ENCODE results near the gene FBXO3.

FBXO3 gene

DNA sequence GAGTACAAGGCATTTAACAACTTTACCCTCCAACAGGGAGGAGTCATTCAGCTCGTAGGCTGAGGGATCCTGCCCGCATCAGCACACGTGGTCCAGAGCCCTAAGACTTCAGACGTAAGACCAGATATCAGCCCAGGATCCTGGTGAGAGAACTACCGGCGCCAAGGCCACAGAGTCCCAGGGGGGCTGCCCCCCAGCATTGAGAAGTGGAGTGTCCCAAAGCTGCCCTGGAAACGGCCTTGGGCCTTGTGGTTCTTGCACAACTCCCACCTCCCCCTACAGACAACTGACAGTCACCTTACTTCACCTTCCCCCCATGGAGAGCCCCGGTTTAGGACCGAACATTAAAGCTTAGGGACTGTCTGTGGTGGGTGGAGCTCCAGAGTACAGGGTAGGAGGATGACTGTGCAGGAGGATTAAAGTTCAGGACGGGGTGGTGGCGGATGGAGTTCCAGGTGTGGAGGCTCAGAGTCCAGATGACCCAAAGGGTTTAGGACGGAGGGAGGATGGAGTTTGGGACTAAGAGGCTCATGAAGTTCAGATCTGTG, 74.7 kb downstream of the FBXO3 start:
- no peaks in the 10 kb centered on the region for H3K36me3 ChIP-seq (ENCODE audit: insufficient read depth, low read length)
- no peak overlapping the region for H3K9ac ChIP-seq (ENCODE audit: insufficient read length)
- DNase-seq (ENCODE audit: low read depth, low spot score): no peak
- H3K27ac ChIP-seq: no peak overlapping the region
- H3K4me3 ChIP-seq: no peak overlapping the region
- H3K9me3 ChIP-seq (ENCODE audit: low read depth, low read length): no peaks in the 10 kb centered on the region
- TF ChIP-seq EZH2 (IDR thresholded peaks at IDR 0.05): no peak
- TF ChIP-seq FOXP2 (optimal IDR thresholded peaks at IDR 0.05; ENCODE audit: control extremely low read depth, extremely low read length, insufficient read depth): no peak
- no peak for TF ChIP-seq POLR2AphosphoS5 (IDR thresholded peaks at IDR 0.05; ENCODE audit: borderline replicate concordance, low read depth, low read length)

DNA sequence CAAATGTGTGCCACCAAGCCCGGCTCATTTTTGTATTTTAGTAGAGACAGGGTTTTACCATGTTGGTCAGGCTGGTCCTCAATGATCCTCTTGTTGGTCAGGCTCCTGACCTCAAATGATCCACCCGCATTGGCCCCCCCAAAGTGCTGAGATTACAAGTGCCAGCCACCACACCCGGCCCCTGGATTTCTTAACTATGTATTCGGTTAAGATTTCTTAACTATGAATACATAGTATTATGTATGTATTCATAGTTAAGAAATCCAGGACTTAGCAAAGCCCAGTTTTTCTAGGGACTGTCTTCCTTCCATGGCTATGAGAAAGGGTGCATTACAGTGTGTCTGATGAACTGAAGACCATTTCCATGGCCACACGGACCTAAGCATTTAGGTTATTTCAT, 75.4 kb downstream of the FBXO3 start:
- no peak for DNase-seq (ENCODE audit: low read depth, low spot score)
- TF ChIP-seq FOXP2 (optimal IDR thresholded peaks at IDR 0.05; ENCODE audit: control extremely low read depth, extremely low read length, insufficient read depth) (no peak), POLR2AphosphoS5 (IDR thresholded peaks at IDR 0.05; ENCODE audit: borderline replicate concordance, low read depth, low read length) (no peak), EZH2 (IDR thresholded peaks at IDR 0.05) (no peak)
- Histone ChIP-seq H3K36me3 (ENCODE audit: insufficient read depth, low read length) (no peaks in the 10 kb centered on the region), H3K9ac (ENCODE audit: insufficient read length) (no peak overlapping the region), H3K27ac (no peak overlapping the region), H3K9me3 (ENCODE audit: low read depth, low read length) (no peaks in the 10 kb centered on the region), H3K4me3 (no peak overlapping the region)

DNA sequence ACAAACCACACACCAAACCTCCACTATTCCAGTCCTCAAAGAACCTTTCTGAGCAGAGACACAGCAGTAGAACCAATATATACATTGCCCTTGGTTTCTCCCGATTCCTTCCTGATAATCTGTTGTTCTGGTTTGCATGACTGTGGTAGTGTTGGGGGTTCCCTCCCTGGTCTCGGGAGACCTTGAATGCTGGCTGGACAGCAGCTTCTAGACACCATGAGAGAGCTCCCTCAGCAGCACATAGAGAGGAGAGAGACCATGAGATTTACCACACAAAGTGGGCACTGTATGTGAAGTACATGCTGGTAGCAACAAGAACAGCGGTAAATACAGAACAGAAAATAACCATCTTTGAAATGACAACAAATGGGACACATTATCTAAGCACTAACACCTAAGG, 76.3 kb downstream of the FBXO3 start:
- Histone ChIP-seq H3K36me3 (ENCODE audit: insufficient read depth, low read length) (no peaks in the 10 kb centered on the region), H3K4me3 (no peak overlapping the region), H3K27ac (no peak overlapping the region), H3K9me3 (ENCODE audit: low read depth, low read length) (no peaks in the 10 kb centered on the region), H3K9ac (ENCODE audit: insufficient read length) (no peak overlapping the region)
- DNase-seq (ENCODE audit: low read depth, low spot score): no peak
- TF ChIP-seq EZH2 (IDR thresholded peaks at IDR 0.05): no peak
- TF ChIP-seq POLR2AphosphoS5 (IDR thresholded peaks at IDR 0.05; ENCODE audit: borderline replicate concordance, low read depth, low read length): no peak
- TF ChIP-seq FOXP2 (optimal IDR thresholded peaks at IDR 0.05; ENCODE audit: control extremely low read depth, extremely low read length, insufficient read depth): no peak

- Histone ChIP-seq H3K27ac (no peak overlapping the region), H3K9me3 (ENCODE audit: low read depth, low read length) (no peaks in the 10 kb centered on the region), H3K4me3 (no peak overlapping the region), H3K9ac (ENCODE audit: insufficient read length) (no peak overlapping the region), H3K36me3 (ENCODE audit: insufficient read depth, low read length) (no peaks in the 10 kb centered on the region)
- DNase-seq (ENCODE audit: low read depth, low spot score): no peak
- TF ChIP-seq POLR2AphosphoS5 (IDR thresholded peaks at IDR 0.05; ENCODE audit: borderline replicate concordance, low read depth, low read length) (no peak), FOXP2 (optimal IDR thresholded peaks at IDR 0.05; ENCODE audit: control extremely low read depth, extremely low read length, insufficient read depth) (no peak), EZH2 (IDR thresholded peaks at IDR 0.05) (no peak)
Observed at GRCh38 chr11:33696931-33697638, 77.2 kb downstream of the FBXO3 start.

- H3K36me3 ChIP-seq (ENCODE audit: insufficient read depth, low read length): no peaks in the 10 kb centered on the region
- H3K9ac ChIP-seq (ENCODE audit: insufficient read length): no peak overlapping the region
- no peaks in the 10 kb centered on the region for H3K9me3 ChIP-seq (ENCODE audit: low read depth, low read length)
- DNase-seq (ENCODE audit: low read depth, low spot score): no peak
- TF ChIP-seq POLR2AphosphoS5 (IDR thresholded peaks at IDR 0.05; ENCODE audit: borderline replicate concordance, low read depth, low read length) (no peak), EZH2 (IDR thresholded peaks at IDR 0.05) (no peak), FOXP2 (optimal IDR thresholded peaks at IDR 0.05; ENCODE audit: control extremely low read depth, extremely low read length, insufficient read depth) (no peak)
- no peak overlapping the region for H3K27ac ChIP-seq
- H3K4me3 ChIP-seq: no peak overlapping the region
Observed at GRCh38 chr11:33696411-33696810, 77.9 kb downstream of the FBXO3 start.

DNA sequence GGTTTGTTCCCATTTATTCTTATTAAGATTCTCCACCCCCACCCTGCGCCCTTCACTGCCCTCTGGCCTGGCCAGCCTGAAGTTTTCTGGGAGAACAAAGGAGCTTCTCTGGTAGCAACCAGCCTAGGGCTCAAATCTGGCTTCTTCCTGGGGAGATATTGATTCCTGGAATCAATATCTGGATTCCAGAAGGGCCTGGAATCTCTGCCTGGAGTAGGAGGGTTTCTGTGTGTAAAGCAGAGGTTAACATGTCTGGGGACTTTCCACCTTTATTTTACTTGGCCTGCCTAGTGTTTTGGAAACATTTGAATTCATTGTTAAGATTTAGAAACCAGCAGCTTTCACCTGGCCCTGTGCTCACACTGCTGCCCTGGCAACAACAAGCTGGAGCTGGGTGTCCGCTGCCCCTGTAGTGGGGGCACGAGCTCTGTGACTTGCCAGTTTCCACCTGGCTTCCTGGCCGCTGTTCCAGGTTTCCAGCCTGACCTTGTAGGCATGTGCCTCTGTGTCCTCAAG, 79.2 kb downstream of the FBXO3 start:
- Histone ChIP-seq H3K4me3 (no peak overlapping the region; the same call in 1 of the 2 replicates), H3K9me3 (ENCODE audit: low read depth, low read length) (no peaks in the 10 kb centered on the region), H3K9ac (ENCODE audit: insufficient read length) (no peak overlapping the region), H3K36me3 (ENCODE audit: insufficient read depth, low read length) (no peaks in the 10 kb centered on the region), H3K27ac (no peak overlapping the region)
- no peak for DNase-seq (ENCODE audit: low read depth, low spot score)
- TF ChIP-seq EZH2 (IDR thresholded peaks at IDR 0.05): no peak
- no peak for TF ChIP-seq FOXP2 (optimal IDR thresholded peaks at IDR 0.05; ENCODE audit: control extremely low read depth, extremely low read length, insufficient read depth)
- no peak for TF ChIP-seq POLR2AphosphoS5 (IDR thresholded peaks at IDR 0.05; ENCODE audit: borderline replicate concordance, low read depth, low read length)

DNA sequence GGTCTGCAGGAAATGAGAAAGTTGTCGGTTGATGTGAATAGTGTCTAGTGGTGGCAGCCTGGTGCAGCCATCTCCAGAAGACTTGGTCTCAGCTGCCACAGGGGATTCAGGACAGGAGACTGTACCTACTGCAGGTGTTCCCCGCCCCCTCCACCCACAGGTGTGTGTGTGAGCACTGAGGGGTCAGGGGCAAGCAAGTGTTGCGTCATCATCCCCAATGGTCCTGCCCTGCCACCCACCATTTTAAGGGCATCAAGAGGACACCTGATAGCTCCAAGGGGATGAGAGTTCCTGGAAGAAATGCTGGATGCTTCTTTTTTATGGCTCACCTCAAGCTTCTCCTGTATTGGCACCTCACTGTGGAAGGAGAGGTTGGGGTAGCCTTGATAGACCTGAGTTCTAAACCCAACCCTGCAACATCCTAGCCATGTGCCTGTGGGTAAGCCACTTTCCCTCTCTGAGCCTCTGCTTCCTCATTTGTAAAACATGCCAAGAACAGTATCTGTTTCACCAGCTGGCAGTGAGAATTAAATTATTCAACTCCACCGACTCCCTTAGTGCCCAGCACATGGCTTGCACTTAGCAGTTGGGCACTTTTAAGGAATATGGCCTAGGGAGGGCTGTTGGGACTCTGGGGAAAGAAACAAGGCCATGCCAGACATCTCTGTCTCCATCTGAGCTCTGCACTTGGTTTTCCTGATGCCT, 79.8 kb downstream of the FBXO3 start:
- H3K4me3 ChIP-seq: no peak overlapping the region
- H3K9me3 ChIP-seq (ENCODE audit: low read depth, low read length): no peaks in the 10 kb centered on the region
- no peak overlapping the region for H3K27ac ChIP-seq
- no peak overlapping the region for H3K9ac ChIP-seq (ENCODE audit: insufficient read length)
- TF ChIP-seq POLR2AphosphoS5 (IDR thresholded peaks at IDR 0.05; ENCODE audit: borderline replicate concordance, low read depth, low read length) (no peak), FOXP2 (optimal IDR thresholded peaks at IDR 0.05; ENCODE audit: control extremely low read depth, extremely low read length, insufficient read depth) (no peak), EZH2 (IDR thresholded peaks at IDR 0.05) (no peak)
- no peaks in the 10 kb centered on the region for H3K36me3 ChIP-seq (ENCODE audit: insufficient read depth, low read length)
- DNase-seq (ENCODE audit: low read depth, low spot score): no peak

GRCh38 chr11:33692541-33692940, 81.8 kb downstream of the FBXO3 start:
- H3K36me3 ChIP-seq (ENCODE audit: insufficient read depth, low read length): no peaks in the 10 kb centered on the region
- no peak overlapping the region; the same call in 1 of the 2 replicates for H3K4me3 ChIP-seq
- no peak for DNase-seq (ENCODE audit: low read depth, low spot score)
- no peaks in the 10 kb centered on the region for H3K9me3 ChIP-seq (ENCODE audit: low read depth, low read length)
- no peak overlapping the region for H3K27ac ChIP-seq
- H3K9ac ChIP-seq (ENCODE audit: insufficient read length): no peak overlapping the region
- TF ChIP-seq POLR2AphosphoS5 (IDR thresholded peaks at IDR 0.05; ENCODE audit: borderline replicate concordance, low read depth, low read length) (no peak), EZH2 (IDR thresholded peaks at IDR 0.05) (no peak), FOXP2 (optimal IDR thresholded peaks at IDR 0.05; ENCODE audit: control extremely low read depth, extremely low read length, insufficient read depth) (no peak)

All from SK-N-MC (cell line).